Endometrial microvascular endothelial cells (primary cell): ENCODE results near the gene E2F3. TPM values are rescaled to one million over a fixed set of nuclear protein-coding genes. Genes with fewer than 3 reads are reported as not detected.

Experiments used
- in situ Hi-C: cut with HindIII; loops from 2 replicates; pipeline ENCODE4 v1.10.0; 2017; ENCODE audit warnings: low sequenced_read_pairs, low pct_unique_long_range_greater_than_20kb; ENCODE audit errors: inconsistent ontology term
- total RNA-seq: library from RNA; depleted of rRNA; stranded (reverse); fragments of >200 nt; gene quantifications from one replicate; pipeline ENCODE4 v1.2.3, GENCODE V29; 2015; ENCODE audit errors: inconsistent ontology term

E2F3 gene
- total RNA-seq, 1 donor from 2014 or later = 7.5 TPM

DNA sequence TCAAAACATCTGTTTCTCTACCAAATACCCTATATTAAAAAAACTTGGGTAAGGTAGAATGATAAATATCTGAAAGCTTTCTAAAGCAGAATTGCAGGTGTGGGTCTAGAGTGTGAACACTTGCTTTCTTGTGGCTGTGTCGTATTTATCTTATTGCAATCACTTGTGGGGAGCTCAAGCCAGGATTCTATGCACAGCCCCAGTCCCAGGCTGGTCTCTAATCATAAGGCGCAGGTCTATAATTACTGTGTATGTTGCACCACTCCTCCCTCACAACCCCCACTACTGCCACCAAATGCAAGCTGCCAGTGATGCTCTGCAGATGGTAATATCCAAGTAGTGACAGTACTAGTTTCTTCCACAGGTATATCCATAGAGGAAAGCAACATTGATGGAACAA lies 2.2 kb upstream of the E2F3 start:
- in situ Hi-C loops = no loop called here

DNA sequence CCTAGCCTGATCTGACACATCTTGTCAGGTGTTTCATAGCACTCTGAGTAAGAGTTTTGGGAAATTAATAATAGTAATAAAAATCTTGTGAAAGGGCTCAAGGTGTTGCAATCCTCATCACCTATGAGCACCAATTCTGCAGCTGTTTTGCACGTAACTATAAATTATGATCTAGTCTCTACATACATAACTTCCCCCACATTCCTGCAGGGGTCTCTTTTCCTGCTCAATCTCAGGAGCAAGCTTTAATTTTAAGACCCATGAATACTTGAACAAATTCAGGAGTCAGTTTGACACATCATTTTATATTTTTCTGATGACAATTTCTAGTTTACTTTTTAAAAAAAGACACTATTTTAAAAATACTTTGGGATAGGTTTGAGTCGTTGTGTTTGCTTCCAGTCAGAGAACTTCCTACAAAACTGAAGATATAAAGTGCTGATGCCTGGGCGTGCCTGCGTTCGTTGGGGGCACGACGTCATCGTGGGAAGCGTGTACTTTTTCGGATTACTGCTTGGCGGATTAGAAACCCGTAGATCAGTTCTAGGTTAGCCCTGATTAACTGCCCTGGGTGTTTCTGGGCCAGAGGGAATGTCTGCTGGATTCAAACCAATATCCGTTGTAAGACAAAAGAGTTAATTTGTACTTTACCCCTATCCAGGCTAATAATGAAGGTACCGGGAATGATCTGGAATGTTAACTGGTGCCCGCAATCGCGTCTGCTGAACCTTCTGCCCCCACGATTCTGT lies 1.0 kb upstream of the E2F3 start:
- in situ Hi-C loops = loop anchor here (25.0 kb wide), 1 partner anchor 137 kb away; the partner anchor contains the start of gene CDKAL1

DNA sequence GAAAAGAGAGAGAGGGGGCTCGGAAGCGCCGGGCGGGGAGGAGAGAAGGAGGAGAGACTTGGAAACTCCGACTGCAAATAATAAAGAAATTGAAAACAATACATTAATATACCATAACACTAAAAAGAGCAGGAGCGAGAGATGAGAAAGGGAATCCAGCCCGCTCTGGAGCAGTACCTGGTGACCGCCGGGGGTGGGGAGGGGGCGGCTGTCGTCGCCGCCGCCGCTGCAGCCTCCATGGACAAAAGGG lies 338 bp downstream of the E2F3 start:
- in situ Hi-C loops = loop anchor here (25.0 kb wide), 1 partner anchor 135 kb away; the partner anchor contains the start of gene CDKAL1

DNA sequence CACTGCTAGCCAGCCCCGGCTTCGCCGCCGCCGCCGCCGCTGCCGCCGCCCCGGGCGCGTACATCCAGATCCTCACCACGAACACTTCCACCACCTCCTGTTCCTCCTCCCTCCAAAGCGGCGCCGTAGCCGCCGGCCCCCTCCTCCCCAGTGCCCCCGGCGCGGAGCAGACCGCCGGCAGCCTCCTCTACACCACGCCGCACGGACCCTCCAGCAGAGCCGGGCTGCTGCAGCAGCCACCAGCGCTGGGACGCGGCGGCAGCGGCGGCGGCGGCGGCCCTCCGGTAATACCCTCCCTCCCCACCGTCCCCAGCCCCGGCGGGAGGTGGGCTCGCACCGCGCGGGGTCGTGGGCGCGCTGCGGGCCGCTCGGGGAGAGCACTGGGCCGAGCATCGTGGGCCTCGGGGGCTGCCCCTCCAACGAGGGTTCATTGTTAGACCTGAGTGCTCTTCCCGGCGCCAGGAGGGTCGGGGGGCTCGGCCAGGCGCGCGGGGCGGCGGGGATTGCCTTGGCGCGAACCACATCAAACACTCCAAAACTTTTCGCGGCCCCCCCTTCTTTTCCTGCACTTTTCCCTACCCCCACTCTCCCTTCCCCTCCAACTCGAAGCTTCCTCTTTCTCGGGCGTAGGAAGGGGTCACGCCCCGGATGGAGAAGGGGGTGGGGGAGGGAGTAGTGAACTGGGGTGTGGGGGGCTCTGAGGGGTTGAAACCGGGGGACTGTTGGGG lies 827 bp downstream of the E2F3 start:
- in situ Hi-C loops = loop anchor here (25.0 kb wide), 1 partner anchor 135 kb away; the partner anchor contains the start of gene CDKAL1

DNA sequence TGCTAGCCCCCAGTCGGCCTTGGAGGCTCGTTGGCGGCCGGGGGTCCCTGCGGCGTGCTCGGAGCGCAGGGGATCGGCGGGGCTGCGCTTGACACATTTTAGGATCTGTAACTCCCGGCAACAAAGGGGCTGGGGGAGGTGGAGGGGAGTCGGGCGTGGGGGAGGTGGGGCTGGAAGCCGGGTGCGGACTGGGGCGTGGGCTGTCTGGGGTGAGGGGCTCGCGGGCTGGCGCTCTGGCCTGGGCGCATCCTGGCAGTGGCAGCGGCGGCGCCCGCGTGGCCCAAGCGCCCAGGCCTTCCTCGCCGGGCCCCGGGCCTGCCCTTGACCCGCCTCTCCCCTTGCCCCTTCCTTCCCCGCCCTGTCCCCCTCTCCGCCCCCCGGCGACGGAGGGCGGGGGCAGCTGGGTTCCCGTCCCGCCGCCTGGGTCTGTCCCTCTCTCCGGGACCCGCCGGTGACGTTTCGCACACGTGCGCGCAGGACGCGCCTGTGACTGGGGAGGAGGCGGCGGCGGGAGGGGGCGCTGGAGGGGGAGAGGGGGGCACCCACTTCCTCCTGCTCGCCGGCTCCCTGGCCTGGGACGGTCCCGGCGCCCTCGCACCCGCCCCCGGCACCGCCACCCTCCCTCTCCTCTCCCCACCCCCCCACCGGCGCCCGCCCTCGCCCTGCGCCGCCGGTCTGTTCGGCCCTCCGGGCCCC lies 1.5 kb downstream of the E2F3 start:
- in situ Hi-C loops = loop anchor here (25.0 kb wide), 1 partner anchor 134 kb away; the partner anchor contains the start of gene CDKAL1

DNA sequence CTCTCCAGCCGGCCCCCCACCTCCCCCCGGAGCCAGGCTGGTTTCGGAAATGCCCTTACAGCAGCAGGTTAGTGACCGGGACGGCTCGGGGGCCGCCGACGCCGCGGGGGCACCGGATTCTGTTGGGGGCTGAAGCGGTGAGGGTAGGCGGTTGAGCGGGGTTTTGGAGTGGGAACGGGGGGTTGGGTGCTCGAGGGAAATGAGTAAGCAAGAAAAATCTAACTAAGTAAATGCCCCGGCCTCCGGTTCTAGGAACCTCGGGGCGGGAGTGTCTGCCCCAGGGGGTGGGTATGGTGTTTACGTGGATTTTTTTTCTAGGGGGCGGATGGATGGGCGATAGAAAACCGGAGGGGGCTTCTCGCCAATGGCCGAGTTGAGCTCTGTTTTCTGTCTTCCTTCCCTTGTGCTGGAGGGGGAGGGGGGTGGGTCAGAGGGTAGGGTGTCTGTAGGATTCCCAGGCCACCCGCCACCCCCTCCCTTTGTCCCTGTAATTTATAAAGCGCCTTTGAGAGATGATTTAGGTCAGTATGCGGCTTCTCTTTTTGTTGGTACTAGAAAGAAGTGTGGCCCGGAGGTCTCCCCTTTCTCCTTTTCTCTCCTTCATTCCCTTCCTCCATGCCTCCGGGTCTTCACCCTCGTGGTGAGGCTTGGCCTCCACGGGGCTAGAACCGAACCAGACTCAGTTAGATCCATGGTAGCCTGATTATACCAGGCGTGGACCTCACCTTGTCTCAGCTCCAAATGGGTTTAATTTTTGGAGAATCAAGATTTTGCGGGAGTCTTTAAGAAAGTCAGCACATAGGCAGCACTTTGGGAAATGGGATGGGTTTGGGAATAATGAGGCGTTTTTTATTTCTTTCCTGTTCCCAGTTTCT lies 2.3 kb downstream of the E2F3 start:
- in situ Hi-C loops = loop anchor here (25.0 kb wide), 1 partner anchor 133 kb away; the partner anchor contains the start of gene CDKAL1

DNA sequence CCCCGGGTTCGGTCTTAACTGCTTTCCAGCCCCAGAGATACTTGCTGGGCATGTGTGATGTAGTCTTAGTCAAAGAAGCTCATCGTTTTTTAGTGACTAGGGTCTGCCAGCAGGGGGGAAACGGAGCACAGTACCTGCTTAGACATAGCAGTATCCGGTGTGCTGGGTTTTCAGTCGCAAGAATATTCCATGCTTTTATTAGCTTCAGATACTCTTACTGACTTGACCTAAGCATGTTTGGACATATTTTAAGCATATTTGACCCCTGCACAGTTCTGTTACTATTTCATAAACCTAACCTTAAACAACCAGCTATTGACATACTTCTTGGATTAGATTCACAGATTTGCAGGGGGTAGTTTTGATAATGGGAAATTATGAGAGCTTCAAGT lies 3.0 kb downstream of the E2F3 start:
- in situ Hi-C loops = loop anchor here (25.0 kb wide), 1 partner anchor 133 kb away; the partner anchor contains the start of gene CDKAL1

DNA sequence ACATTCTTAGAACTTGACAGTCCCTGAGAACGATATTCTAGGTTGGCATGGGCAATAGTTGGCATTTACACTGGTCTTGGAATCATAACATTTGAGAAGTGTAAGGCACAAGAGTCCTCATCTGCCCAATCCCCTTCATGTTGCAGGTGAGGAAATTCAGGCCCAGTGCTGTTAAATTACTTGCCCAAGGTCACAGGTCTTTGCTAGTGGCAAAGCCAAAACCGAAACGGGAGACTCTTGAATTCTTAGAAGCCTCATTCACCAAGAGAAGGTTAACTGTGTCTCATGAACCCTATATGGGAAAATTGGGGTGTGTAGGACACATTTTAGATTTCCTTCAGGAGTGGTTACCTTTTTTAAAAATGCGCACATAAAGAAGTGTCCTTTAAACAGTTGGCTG lies 7.2 kb downstream of the E2F3 start:
- in situ Hi-C loops = loop anchor here (25.0 kb wide), 1 partner anchor 128 kb away; the partner anchor contains the start of gene CDKAL1

DNA sequence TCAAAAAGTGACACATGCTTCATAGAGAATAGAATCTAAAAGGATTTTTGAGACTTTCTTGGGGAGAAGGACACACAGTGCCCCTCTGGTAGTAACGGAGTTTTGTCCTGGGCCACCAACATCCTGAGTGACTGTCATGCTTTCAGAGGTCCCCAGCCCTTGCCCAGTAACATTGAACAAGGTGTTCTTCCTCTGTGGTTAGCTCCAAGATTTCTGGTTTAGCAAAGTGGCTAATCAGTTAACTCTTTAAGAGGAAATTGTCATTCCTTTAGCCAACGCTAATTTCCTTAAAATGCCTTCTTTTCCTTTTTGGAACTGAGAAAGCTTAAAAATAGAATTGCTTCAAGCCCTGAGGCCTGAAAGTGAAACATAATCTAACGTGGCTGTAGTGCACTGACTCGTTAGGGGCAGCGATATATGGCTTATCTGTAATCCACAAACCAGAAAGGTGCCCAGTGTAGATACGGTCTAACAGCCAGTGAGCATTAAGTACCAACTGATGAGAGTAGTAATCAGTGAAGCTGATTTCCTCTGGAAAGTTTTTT lies 7.8 kb downstream of the E2F3 start:
- in situ Hi-C loops = loop anchor here (25.0 kb wide), 1 partner anchor 128 kb away; the partner anchor contains the start of gene CDKAL1

DNA sequence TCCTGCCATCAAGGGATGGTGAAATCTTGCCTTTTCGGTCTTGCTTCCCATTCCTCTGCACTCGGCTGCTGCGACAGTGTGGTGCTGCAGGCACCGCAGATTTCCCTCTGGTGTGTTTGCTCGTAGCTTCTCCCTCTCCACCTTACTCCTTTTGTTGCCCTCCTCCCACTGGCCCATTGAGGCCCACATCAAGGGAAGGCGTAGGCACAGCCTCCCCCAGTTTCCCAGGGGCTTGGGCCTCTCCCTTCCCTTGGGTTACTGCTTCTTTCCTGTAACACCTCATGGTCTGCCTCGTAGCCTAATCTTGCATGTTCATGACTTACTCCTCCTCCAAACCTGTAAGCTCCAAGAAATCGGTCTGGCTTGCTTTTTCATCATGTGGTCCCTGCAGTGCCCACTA lies 9.9 kb downstream of the E2F3 start:
- in situ Hi-C loops = loop anchor here (25.0 kb wide), 1 partner anchor 126 kb away; the partner anchor contains the start of gene CDKAL1

DNA sequence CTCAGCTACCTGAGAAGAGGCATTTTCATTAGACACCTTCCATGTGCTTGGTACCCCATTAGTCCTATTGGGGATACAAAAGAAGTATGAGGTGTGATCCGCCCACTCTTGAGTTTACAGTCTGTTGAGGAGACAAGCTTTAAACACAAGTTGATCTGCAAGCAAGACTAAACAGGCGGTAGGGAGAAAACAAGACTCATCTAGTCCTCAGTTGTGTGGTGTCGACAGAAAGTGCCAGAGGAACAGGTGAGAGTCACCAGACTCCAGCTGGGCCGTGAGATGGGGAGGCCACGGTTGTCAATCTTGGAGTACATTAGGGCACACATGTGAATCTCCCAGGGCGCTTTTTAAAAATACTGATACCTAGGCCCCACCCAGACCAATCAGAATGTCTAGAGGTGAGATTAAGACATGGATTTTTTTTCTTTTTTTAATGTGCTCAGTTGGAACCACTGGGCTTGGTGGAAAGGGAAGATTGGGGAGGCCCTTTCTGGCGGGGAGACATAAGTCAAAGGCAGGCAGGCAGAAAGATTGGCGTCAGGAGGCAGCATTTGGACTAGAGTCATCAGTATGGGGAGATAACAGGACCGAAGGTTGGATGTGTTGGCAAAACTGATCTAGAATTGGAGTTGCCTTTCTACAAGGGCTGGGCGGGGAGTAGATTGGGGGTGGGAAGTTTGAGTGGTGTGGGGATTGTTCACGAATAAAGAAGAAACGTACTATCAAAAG lies 10.4 kb downstream of the E2F3 start:
- in situ Hi-C loops = loop anchor here (25.0 kb wide), 1 partner anchor 125 kb away; the partner anchor contains the start of gene CDKAL1

DNA sequence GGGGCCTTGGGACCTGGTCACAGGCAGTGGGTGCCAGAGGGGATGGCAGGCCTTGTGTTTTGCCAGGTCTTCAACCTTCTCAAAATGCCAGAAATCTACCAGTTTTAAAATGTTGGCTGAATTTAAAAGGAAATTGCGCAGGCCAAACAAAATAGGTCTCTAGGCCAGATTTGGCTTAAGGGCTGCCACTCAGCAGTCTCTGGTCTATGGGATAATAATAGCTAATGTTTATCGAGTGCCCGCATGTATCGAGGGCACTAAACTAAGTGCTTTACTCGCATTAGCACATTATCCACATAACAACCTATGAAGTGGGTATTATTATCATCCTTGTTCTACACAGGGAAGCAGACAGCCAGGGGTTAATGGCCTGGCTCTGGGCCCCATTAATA lies 11.0 kb downstream of the E2F3 start:
- in situ Hi-C loops = loop anchor here (25.0 kb wide), 1 partner anchor 125 kb away; the partner anchor contains the start of gene CDKAL1

DNA sequence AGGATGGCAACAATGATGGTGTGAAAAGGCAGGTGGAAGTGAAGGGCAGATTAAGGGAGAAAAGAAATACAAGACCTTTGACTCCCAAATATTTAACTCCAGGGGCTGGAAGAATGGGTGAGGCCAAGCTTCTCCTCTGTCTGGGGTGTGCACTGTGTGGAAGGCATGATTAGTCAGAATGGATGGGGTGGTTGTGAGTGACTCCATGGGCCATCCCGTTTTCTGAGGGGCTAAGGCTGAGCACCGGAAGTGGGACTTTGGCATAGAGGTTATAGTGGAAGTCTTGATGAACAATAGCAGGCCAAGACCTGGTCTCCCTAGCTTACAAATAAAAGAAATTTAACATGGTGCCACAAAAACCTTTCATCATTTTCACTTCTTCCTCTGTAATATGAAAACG lies 12.1 kb downstream of the E2F3 start:
- in situ Hi-C loops = loop anchor here (25.0 kb wide), 1 partner anchor 123 kb away; the partner anchor contains the start of gene CDKAL1

DNA sequence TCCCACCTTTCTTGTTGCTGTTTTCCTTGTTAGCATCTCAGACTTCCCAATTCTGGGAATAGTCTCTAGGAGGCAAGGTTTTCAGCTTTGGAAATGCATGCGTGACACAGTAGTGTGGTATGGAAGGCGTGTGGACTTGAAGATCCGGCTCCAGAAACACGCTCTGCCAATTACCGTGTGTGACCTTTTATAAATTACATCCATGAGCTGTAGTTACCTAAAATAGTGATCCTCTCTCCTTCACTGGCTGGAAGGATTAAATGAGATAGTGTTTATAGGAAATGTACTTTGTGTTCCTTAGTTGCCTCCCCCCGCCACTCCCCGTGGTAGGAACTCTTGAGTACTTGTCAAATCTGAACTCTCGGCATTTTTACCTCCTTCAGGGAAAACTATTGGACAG lies 13.0 kb downstream of the E2F3 start:
- in situ Hi-C loops = loop anchor here (25.0 kb wide), 1 partner anchor 123 kb away; the partner anchor contains the start of gene CDKAL1

DNA sequence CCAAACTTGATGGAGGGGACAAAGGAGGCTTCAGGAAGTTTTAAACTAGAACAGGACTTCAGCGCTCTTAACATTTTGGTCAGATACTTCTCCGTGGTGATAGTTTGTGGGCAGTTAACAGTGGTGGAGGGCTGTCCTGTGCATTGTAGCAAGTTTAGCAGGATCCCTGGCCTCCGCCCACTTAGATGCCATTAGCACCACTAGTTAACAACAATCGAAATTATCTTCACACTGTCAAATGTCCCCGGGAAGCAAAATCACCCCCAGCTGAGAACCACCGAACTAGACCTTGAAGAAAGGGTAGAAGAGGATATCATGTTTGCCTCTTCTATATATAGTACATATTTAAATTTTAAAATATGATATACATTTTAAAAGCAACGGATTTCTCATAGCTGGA lies 13.6 kb downstream of the E2F3 start:
- in situ Hi-C loops = loop anchor here (25.0 kb wide), 1 partner anchor 122 kb away; the partner anchor contains the start of gene CDKAL1

DNA sequence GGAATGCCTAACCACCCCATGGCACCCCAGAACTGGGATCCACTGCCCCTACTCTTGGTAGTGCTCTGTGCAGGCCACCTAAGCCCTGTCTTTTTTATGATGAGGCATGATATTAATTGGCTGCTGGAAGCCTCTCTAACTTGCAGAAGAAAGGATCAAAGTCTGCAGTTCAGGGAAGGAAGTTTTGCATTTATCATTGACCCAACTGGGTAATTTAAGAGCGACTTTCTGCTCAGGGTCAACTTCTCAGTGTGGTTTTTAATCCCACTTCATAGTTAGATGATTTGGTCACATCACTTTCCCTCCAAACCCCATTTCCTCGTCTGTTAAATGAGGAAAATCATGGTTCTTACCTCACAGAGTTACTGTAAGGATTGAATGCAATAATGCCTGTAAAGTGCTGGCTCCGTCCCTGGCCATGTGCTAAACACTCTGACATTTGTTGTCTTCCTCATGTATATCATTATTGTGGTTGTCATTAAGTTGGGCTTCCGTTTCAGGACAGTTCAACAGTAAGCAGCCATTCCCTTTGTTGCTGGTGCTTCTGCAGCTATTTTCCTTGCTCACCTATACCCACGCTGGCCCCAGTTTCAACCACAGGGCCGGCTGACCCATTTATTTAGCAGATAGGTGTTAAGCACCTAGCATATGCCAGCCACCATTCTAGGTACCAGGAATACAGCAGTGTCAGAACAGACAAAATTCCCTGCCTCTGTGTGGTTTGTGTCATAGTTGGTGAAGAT lies 14.2 kb downstream of the E2F3 start:
- in situ Hi-C loops = loop anchor here (25.0 kb wide), 1 partner anchor 121 kb away; the partner anchor contains the start of gene CDKAL1
